Gastrocnemius medialis (tissue), 4 donors: ENCODE measurements around the gene EDARADD.
A peak's percentile ranks its signal among the peaks of the same experiment; 100 is the strongest.

ENCODE experiments used
- CTCF ChIP-seq, 5 experiments: fragments of 450-650 bp in 3 of 5; fragments of 200-600 bp in 2 of 5; sonication (generic) in 2 of 5; IDR thresholded peaks in 4 of 5; conservative IDR thresholded peaks in 1 of 5; 1 replicate in 4 of 5; 2 replicates in 1 of 5; pipeline ENCODE4 v1.5.1; 2016 to 2019; ENCODE audit warnings: antibody characterized with exemption in 5 of 5, mild to moderate bottlenecking in 3 of 5, moderate library complexity in 3 of 5
- POLR2A ChIP-seq, 2 donors: fragments of 450-650 bp; IDR thresholded peaks; one replicate each; pipeline ENCODE4 v1.6.1; 2017; ENCODE audit warnings: antibody characterized with exemption in 2 of 2, mild to moderate bottlenecking in 2 of 2, moderate library complexity in 2 of 2

GRCh38 chr1:236489710-236490377, 95.8 kb downstream of the EDARADD start:
- TF ChIP-seq CTCF (IDR thresholded peaks at IDR 0.05 in 4 of 5, conservative IDR thresholded peaks at IDR 0.05 in 1 of 5): peak in 4 of 5 experiments; percentile 41 to 57 (median 44)
- no peak for TF ChIP-seq POLR2A (IDR thresholded peaks at IDR 0.05)
